Sciatic nerve (tissue), 2 donors: ENCODE results near the gene COX15. TPM values are rescaled to one million over a fixed set of nuclear protein-coding genes. Genes with fewer than 3 reads are reported as not detected.

Source experiments
- ATAC-seq: fragments of 200-7000 bp; cut with Tn5 transposase; one replicate; pipeline ENCODE4 v1.9.1; 2020; ENCODE audit warnings: mild to moderate bottlenecking, moderate library complexity
- DNase-seq: peaks from one replicate; pipeline ENCODE4 v3.0.0-alpha.2; 2020; ENCODE audit warnings: low spot score
- intact Hi-C: fragments of 100-400 bp; cut with DNase I; formaldehyde crosslinking; loops from one replicate; pipeline ENCODE4 v1.14.2; 2022
- total RNA-seq: library from RNA; stranded (reverse); fragmentation: NEBNext Ultra II Directional; extraction: Animal tissue kit (Norgen Biotek cat#: 25700); gene quantifications from one replicate; pipeline ENCODE4 v1.2.1, GENCODE V29; 2021
- donor health status: DM: no; HTN: no; CAD: no.
- donor health status: DM: no; HTN: no; CAD: no.

The COX15 gene
- total RNA-seq, 1 donor from 2014 or later: 32.5 TPM

- intact Hi-C loops: no loop called here
- ATAC-seq: no peak
Measured at GRCh38 chr10:99689461-99689860, 42.5 kb downstream of the COX15 start.

GRCh38 chr10:99685597-99685967, 46.3 kb downstream of the COX15 start:
- DNase-seq: no peak
- intact Hi-C loops: no loop called here
- no peak for ATAC-seq

More at GRCh38 chr10:99689461-99689860, 42.5 kb downstream of the COX15 start:
- DNase-seq: no peak

- DNase-seq (no peak), ATAC-seq (no peak)
- intact Hi-C loops: no loop called here
Measured at GRCh38 chr10:99682752-99683151, 49.2 kb downstream of the COX15 start.

Other genes with a start within 250 kb of the COX15 start
- gene NKX2-3, start 199.2 kb downstream of the COX15 start, total RNA-seq: not detected
- gene SLC25A28, start 111.7 kb downstream of the COX15 start, total RNA-seq: 53.9 TPM
- 4.9 TPM for gene ENTPD7, start 72.6 kb downstream of the COX15 start, total RNA-seq
- 23.4 TPM for gene CUTC, start 107 bp upstream of the COX15 start, total RNA-seq
- gene ABCC2, start 50.5 kb upstream of the COX15 start, total RNA-seq: 10.4 TPM